Stromal cell of bone marrow (primary cell): ENCODE measurements around the gene CUX1.
"Not testable (repeated sequence)": the region's sequence is repeated elsewhere in the genome, so short reads cannot be mapped to it uniquely, and the experiment has no call there.

ENCODE experiments used
- DNase-seq: peaks from one replicate; pipeline ENCODE4 v3.0.0-alpha.2; 2012; ENCODE audit warnings: low read depth

The CUX1 gene

DNA sequence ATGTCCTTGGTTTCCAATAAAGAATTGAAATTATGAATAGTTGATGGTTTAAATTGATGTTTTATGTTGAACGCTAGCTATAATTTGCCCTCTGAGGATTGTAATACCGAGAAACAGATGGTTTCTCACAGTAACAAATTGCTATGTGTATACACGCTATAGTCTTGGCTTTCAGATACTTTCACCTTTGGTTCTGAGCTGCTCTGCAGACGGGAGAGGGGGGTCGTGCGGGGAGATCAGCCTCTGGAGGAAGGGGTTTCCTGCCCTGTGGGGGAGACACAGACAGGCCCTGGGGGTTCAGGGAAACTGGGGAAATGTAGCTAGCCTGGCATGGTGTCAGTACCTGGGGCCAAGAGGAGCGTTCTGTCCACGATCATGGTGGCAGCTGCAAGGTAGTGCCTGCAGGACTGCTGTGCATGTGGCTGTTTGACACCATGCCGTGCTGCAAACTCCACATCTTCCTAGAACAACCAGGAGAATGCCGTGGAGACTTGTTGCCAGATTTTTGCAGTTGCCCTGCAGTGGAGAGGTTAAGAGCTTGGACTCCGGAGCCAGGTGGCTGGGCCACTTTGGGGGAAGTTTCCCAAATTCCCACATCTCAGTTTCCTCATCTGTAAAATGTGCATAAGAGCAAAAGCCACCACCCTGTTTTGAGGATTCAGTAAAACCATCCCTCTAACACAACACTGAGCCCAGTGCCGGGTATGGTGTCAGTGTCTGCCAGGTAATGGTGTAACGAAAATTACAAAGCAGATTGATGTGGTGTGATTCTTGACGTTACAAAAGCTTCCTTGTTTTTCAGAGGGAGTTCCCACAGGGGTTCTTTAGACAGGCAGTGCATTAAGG, 167.9 kb downstream of the CUX1 start:
- DNase-seq: no peak

DNA sequence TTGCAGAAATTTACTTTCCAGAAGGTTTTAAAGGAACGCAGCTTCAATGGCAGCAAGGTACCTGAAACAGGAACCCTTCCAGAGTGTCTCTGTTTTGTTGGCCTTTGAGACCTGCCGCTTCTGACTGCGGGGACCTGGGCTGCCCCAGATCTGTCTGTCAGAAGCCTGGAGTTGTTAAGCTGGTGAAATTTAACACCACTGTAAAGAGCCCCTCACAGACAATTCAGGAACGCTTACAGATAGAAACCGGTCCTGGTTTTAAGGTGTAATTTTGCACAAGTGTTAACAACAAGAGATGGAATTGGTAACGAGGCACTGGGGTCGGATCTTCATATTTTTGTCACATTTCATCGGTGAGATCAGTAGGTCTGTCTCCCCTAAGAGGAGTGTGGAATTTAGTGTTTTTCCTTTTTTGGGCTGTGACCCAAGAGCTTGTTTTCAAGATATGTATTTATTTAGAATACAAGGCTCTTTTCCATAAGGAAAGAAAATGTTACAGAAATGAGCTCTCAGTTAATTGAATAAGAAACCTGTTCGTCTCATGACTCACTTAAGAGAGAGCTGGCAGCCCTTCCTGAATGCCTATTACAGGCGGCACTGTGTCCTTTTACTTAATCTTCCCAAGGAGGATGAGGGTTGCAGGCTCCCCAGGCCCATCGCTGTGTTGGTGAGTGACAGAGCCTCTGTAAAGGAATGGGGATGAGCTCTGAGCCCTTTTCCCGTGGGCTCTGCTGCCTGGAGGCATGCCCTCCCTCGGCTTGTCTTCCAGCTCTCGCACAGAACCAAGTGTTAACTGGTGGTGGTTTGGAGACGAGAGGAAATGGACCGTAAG, 168.7 kb downstream of the CUX1 start:
- DNase-seq: no peak

DNA sequence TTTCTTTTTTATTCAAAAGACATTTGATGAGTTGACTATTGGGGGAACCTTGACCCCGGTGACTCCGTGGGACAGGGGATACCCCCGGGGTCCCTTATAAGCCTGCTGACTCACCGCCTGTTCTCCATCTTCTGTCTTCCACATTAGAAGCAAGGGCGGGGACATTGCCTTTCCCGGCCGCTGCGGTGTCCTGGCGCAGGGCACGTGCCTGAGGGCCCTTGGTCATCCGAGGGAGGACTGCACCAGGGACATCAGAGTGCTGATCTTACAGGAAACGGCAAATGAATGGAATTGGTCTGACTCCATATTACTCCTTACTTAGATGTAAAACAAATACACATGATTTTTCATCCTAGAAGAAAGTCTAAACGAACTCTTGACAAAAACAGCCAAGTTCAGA, 170.1 kb downstream of the CUX1 start:
- DNase-seq: no peak

DNA sequence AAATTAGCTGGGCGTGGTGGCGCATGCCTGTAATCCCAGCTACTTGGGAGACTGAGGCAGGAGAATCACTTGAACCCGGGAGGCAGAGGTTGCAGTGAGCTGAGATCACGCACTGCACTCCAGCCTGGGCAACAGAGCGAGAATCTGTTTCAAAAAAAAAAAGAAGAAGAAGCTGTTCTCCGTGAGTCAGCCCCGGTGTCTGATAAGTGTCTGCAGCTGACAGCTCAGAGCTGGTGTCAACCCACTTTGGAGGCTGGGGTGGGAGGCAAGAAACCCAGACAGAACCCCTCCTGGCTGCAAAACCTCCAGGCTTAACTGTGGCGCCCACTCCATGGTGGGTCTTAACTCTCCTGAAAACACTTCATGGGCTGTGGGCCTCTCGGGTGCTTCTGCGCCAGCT, 170.6 kb downstream of the CUX1 start:
- not testable (repeated sequence) for DNase-seq

DNA sequence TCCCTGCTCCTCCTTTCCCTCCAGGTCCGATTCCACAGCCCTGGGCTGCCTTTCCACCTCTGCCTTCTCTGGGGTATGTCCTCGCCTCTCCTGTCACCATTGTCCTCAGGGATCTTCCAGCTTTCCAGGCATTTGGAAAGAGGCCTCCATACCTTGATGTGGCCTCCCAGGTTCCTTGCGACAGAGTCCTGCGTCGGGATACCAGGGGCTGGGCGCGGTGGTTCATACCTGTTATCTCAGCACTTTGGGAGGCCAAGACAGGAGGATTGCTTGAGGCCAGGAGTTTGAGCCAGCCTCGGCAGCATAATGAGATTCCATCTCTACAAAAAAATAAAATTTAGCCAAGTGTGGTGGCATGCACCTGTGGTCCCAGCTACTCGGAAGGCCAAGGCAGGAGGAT, 171.1 kb downstream of the CUX1 start:
- DNase-seq: no peak

DNA sequence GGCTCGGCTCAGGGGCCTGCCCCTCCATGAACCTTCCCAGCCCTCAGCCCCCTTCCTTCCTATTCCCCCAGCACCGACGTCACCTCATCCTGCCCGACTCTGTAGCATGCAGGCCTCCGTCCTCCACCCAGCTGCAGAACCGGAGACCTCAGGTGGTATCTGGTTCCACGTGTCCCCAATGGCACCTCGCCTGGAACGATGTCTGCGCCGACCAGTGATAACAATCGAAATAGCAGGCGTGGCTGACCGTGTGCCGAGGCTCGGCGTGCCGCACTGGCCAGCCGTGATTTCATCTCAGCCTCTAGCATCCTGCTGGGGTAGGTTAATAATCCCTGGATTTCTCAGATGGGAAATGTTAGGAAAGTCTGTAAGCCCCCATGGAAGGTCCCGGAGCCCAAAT, 171.7 kb downstream of the CUX1 start:
- no peak for DNase-seq

DNA sequence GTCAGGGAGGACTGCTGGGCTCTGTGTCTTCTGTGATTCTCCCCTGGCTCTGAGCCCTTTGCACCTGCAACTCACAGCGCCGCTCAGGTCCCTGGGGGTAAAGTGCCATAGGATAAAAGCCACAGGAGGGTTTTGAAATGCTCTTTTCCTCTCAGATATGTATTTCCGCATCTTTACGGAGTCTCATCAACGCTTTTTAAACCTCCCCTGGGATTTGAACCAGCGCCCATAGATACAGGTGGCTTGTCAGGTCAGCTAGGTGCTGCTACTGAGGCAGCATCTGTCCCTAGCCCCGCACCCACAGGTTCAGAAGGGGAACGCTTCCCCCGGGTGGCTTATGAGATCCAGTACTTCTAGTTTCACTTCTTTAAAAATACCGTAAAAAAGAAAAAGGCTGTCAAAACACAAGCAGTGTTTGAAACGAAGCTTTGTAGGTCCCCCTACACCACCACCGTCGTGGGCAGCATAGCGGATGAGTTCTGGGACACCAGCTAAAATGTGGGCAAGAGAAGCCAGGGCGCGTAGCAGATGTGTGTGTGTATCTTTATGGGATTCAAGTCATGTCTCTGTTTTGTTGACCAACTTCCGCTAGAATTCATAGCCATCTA, 173.5 kb downstream of the CUX1 start:
- DNase-seq: no peak

DNA sequence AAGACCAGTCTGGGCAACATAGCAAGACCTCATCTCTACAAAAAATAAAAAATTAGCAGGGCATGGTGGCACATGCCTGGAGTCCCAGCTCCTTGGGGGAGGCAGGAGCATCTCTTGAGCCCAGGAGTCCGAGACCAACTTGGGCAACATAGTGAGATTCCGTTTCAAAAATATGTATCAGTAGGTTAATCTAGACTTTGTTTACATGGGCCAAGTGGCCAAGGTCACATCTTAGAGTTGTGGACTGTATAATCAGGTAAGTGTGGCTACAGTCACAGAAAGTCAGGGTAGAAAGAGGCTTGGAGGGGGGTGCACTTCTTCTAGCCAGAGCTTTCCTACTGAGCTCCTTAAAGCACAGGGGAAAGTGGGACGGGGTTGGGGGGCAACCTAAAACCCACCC, 174.4 kb downstream of the CUX1 start:
- no peak for DNase-seq

DNA sequence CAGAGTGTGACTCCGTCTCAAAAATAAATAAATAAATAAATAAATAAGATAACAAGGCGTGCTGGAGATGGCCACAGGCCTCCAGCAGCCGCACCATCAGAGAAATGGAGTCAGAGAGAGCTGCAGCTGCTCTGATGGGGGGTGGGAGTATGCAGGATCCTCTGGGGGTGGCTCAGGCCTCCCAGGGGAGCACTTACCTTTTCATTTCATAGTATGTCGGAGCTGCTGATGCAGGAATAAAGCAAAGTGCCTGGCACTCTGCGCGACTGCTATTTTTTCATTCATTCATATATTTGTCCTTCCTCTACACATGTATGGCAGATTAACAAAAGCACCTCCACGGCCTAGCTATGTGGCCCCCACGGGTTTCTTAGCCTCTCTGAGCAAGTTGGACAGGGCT, 175.9 kb downstream of the CUX1 start:
- no peak for DNase-seq

DNA sequence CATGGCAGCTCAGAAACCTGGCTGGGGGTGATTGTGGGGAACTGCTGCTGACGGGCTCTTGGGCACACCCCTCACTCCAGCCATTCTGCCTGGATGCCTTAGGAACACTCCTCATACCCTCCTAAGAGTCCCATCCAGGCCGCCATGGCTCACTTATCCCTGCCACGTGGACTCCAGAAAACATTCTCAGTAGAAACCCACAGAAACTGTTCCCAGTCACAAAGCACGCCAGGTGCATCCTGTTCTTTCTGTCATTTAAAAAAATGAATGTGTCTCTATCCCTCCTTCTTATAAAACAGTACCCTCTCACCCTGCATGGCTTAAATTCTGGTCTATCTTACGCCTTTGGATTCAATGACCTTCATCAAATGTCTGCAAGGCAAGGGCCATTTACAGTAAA, 177.7 kb downstream of the CUX1 start:
- no peak for DNase-seq

DNA sequence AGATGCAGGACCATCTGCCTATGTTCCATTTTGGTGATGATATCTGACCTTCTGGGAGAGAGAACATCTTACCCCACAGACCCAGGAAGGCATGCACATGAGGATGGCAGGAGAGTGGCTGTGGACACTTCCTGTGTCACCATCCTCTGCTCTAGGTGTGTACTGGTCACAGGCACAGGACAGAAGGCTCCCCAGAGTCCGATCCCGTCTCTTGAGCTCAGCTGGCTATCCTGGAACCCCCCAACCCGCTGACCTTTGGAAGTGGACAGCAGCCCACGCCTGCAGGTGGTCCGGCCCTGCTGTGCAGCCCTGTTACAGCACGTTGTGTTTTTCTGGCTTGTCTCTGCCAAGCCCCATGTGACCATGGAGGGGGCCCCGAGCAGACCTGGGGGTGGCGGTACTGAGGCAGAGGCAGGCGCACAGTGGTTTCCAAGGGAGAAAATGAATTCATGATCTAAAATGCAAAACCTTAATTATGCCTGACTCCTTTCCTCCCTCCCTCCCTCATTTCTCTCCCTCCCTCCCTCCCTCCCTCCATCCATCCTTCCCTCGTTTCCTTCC, 178.8 kb downstream of the CUX1 start:
- no peak for DNase-seq

DNA sequence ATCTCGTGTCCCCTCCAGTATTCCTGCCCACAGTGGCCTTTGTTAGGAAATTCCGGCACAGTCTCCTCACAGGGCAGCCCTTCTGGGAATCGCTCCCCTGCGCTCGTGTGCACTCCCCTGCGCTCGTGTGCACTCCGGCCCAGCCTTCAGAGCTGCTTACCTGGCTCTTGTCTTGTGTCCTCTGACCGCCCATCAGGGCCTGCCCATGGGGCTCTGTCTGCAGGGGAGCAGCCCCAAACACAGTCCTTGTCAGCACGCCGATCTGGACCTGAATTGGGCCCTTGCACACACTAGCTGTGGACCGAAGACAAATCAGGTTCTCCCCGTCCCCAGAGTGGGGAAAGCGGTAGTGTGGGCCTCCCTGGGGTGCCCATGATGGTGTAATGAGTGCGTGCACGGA, 179.4 kb downstream of the CUX1 start:
- DNase-seq: no peak

DNA sequence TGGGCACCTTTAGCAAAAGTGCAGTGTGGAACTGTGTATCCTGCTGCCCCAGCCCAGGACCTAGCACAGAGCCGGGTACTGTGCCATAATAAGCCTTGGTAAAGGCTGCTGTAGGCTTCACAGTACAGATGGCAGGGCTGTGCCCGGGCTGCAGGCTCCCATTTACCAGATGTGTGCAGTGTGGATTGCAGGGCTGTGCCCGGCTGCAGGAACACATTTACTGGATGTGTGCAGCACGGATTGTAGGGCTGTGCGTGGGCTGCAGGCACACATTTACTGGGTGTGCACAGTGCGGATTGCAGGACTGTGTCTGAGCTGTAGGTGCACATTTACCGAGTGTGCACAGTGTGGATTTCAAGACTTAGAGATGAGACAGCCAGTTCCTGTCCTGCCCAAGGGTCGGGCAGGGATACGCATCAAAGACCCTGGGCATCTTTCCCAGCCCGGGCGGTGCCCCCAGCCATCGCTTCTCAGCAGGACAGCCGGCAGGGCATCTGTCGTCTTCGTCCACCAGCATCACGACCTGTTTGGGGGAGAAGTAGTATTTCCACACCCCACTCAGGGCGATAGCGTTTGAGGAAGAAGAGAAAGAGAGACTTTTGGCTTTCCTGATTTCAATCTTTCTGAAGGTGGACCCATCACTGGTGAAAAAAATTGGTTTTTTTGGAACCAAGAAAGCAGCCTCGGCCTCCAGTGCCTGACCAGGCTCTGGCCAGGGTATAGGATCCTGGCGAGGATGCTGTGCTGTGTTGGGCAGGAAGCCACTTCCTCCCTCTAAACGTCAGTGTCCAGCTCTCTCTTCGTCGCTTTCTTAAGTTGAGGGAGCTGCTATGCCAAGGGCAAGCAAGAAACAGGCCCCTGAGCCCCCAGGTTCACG, 180.8 kb downstream of the CUX1 start:
- no peak for DNase-seq

DNA sequence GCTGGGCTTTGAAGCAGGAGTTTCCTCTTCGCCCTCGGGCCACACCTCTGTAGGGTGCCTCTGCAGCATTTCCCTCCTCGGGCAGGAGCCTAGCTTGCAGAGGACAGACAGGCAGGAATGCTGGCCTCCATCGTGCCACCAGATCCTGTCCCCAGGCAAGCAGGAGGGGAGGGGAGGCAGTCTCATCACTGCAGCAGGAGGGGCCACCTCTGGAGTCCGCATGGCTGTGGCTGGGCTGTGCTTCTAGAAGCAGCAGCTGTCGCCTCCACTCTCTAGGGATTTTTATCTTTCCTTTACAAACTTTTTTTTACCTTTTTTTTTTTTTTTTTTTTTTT, 181.4 kb downstream of the CUX1 start:
- no peak for DNase-seq

DNA sequence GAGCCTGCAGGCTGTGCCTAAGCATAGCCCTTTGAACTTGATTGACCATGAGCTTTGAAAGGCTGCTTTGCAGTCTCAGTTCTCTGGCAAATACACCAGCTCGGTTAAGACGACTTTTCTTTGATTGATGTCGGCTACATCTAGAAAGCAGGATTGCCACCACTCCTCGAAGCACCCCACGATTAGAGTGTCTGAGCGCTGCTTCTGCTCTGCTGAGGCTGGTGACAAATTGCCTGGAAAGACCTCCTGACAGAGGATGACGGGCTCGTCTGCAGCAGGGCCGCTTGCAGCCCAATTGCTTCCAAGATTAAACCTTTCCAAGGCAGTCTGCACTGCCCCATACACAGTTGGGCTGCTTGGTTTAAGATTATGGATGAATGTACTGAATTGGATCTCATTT, 182.0 kb downstream of the CUX1 start:
- DNase-seq: no peak

DNA sequence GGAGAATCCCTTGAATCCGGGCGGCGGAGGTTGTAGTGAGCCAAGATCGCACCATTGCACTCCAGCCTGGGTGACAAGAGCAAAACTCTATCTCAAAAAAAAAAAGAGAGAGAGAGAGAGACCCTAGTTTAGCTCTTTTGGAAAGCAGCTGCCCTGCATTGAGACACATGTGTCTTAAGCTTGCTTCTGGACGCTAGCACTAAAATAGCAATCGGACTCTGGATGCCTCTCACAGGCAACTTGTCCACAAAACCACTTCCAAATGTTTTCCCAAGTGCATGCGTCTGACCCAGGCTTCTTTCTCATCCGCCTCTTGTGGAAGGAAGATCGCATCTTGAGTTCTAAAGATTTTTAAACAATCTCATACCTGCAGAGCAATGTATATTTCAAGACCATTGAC, 182.7 kb downstream of the CUX1 start:
- no peak for DNase-seq

DNA sequence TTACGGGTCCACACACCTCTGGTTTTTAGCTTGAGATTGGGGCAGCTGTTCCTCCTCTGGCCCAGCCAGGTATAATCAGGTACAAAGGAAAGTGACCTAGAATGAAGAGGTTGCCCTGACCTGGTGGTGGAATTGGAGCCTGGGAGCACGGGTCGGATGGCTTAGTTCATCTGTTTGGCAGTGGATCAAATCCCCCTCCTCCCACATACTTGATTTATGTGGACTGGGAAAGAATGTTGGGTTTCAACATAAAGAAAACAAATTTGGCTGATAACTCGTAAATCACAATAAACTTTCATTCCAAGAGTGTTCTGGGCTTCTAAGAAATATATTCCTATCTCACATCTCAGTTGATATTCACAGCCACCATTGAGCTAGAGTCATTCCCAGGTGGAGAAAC, 186.8 kb downstream of the CUX1 start:
- DNase-seq: no peak

DNA sequence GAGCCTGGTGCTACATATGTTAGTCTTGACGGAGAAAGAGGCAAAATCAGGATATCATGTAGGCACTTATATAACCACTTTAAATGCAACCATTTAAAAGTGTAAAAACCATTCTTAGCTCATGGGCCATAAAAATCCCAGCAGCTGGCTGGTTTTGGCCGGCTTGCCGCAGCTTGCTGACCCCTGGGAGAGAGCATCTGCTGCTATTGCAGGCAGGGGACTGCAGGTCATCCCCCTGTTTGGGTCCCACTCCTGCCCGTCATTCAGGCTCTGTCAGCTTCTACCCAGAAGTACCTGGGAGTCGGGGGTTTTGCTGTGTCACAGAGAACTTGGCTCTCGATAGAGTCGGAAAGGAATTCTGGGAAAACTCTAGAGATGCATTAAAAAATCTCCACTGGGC, 187.4 kb downstream of the CUX1 start:
- DNase-seq: no peak

DNA sequence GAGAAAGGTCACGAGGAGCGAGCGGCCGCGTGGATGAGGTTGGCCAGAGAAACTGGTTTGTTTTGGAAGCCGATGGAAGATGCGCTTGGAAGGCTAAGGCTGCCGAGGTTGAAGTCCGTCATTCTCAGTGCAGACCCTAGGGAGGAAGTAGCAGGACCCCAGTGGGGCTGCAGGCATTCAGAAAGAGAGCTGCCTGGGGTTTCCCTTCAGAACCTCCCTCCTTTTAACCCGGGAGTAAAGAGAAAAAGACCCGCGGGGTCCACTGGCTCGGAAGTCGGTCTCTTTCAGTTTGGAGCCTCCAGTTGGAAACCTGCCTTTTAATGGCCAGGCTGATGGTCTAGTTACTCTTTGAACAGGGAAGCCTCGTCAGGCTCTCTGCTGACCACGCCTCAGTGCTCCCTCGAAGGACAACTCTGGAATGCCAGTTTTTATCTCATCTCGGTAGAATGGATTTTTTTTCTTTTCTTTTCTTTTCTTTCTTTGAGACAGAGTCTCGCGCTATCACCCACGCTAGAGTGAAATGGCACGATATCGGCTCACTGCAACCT, 188.6 kb downstream of the CUX1 start:
- no peak for DNase-seq

DNA sequence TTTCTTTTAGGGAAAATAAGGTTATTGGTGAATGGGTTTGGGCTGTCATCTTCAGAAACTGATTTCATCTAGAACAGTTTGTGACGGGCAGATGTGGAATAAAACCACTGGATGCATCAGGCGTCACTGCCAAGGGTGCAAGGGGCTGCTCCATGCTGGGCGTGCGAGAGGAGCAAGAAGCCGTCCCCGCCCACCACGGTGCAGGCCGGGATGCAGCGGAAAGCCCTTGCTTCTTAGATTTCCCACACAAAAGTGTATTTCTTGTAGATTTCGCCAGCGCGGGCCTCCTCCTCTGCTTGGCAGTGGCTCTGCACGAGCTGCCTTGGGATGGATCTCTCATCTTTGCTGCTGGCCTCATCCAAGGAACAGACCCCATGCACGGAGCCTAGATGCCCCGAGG, 189.3 kb downstream of the CUX1 start:
- no peak for DNase-seq

DNA sequence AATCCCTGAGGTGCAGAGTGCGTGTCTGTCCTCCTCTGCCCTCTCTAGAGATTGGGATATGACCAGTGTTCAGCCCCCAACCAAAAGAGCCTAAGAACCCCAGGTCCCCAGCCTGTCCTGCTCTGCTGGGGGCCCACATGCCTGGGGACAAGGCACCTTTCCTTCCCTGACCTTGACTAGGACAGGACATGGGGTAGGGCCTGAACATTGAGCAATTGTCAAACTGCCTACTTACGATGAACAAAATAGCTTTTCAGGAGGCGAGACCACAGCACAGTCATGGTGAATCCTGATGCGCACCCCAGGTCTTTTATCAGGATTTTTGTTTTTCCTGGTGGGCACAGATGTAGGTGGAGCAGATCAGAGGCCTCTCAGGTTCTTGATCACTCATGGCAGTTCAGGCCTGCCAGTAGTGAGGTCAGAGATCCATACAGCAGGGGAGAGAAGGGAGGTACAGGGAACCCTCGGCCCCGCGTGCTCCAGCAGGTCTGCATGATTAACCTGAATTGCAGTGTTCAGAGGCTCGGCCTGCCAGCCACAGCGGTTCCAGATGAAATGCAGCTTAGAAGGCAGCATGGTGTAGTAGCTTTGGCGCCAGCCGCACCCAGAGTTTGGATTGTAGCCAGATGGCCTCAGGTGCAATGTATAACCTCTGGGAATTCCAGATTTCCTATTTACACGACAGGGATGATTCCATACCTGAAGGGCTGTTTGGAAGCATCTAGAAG, 191.3 kb downstream of the CUX1 start:
- DNase-seq: no peak
